ENCODE measurements around the gene NCSTN.

Gene NCSTN

GRCh38 chr1:160352555-160352954 is 9.4 kb downstream of the NCSTN start:
- no peak for DNase-seq

- DNase-seq = no peak
Observed at GRCh38 chr1:160353223-160353622, 10.0 kb downstream of the NCSTN start.

- DNase-seq = peak; percentile 23
Observed at GRCh38 chr1:160354388-160354985, 11.3 kb downstream of the NCSTN start.

- no peak for DNase-seq
Observed at GRCh38 chr1:160357286-160358002, 14.3 kb downstream of the NCSTN start.

- no peak for DNase-seq
Observed at GRCh38 chr1:160358073-160358472, 14.9 kb downstream of the NCSTN start.

GRCh38 chr1:160359559-160360226 is 16.5 kb downstream of the NCSTN start:
- DNase-seq = no peak

- no peak for DNase-seq
Observed at GRCh38 chr1:160360227-160360695, 17.1 kb downstream of the NCSTN start.

- no peak for DNase-seq
Observed at GRCh38 chr1:160361199-160361598, 18.0 kb downstream of the NCSTN start.

GRCh38 chr1:160361814-160362167 is 18.6 kb downstream of the NCSTN start:
- no peak for DNase-seq

- DNase-seq = no peak
Observed at GRCh38 chr1:160362168-160362957, 19.2 kb downstream of the NCSTN start.

GRCh38 chr1:160363010-160363409 is 19.8 kb downstream of the NCSTN start:
- DNase-seq = no peak

GRCh38 chr1:160363951-160364735 is 21.0 kb downstream of the NCSTN start:
- no peak for DNase-seq

GRCh38 chr1:160365325-160365724 is 22.1 kb downstream of the NCSTN start:
- DNase-seq = no peak

GRCh38 chr1:160366731-160367515 is 23.7 kb downstream of the NCSTN start, which contains the start of gene NHLH1:
NHLH1 (plus strand) TSS chr1:160367071; CDS start chr1:160370732, 3,661 bp downstream.
- no peak for DNase-seq

GRCh38 chr1:160367516-160367900 is 24.3 kb downstream of the NCSTN start:
- no peak for DNase-seq

- DNase-seq = no peak
Observed at GRCh38 chr1:160367934-160368923, 25.0 kb downstream of the NCSTN start.

- no peak for DNase-seq
Observed at GRCh38 chr1:160369087-160369486, 25.9 kb downstream of the NCSTN start.

GRCh38 chr1:160370561-160371345 is 27.6 kb downstream of the NCSTN start:
- no peak for DNase-seq

GRCh38 chr1:160371346-160371631 is 28.1 kb downstream of the NCSTN start:
- DNase-seq = no peak

- no peak for DNase-seq
Observed at GRCh38 chr1:160371756-160372155, 28.6 kb downstream of the NCSTN start.

All from CD4-positive, alpha-beta T cell treated with Interleukin-12 subunit alpha and Interleukin-12 subunit beta, for 1 hour (primary cell).